Measurements from ENCODE around the gene CCIN.

DNA sequence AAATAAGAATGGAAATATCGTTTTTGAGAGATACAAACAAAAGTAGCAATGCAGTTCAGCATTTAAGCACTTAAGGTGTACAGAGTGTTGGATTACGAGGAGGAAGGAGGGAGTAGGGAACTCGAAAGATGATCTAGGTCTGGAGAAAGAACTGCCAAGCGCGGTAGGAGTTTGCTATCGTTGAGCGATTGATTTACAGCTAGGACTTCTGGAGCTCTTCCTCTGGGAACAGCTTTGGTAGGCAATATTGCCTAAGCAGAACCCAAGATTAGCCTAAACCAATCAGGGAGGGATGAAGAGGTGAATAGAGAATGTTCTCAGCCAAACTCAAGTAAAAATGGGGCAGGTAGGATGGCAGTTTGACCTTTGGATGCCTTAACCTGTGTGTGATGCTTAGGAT is 22.5 kb downstream of the CCIN start:
- TF ChIP-seq CBFB (CRISPR knock-in tag; IDR thresholded peaks at IDR 0.05; ENCODE audit: low read depth) (no peak), TEAD1 (CRISPR knock-in tag; IDR thresholded peaks at IDR 0.05) (no peak)
